SU-DHL-6 (cell line): ENCODE results near the gene MTPN.

Experiments used
- H2AFZ ChIP-seq: fragments of 200-600 bp; sonication (generic); 2 replicates; pipeline ENCODE4 v1.6.1; 2014; ENCODE audit warnings: low read depth, mild to moderate bottlenecking, moderate library complexity, mixed read lengths, antibody characterized with exemption, low read length; ENCODE audit not compliant: severe bottlenecking
- H3F3A ChIP-seq: fragments of 200-600 bp; shearing (Covaris generic); 2 replicates; pipeline ENCODE4 v1.6.0; 2016; ENCODE audit warnings: antibody characterized with exemption, mild to moderate bottlenecking; ENCODE audit not compliant: insufficient read depth
- H3K27ac ChIP-seq: fragments of 200-600 bp; sonication (generic); 2 replicates; pipeline ENCODE4 v1.5.1; 2016; ENCODE audit warnings: low read depth, mild to moderate bottlenecking, low read length, moderate library complexity, mixed read lengths
- H3K27me3 ChIP-seq: fragments of 200-600 bp; sonication (generic), shearing (Covaris generic); 2 replicates; pipeline ENCODE4 v1.6.0; 2014; ENCODE audit warnings: mild to moderate bottlenecking, low read length
- H3K36me3 ChIP-seq: fragments of 200-600 bp; sonication (generic); 2 replicates; pipeline ENCODE4 v1.6.1; 2014; ENCODE audit warnings: mild to moderate bottlenecking, low read length, mixed read lengths
- H3K4me2 ChIP-seq: fragments of 300-600, 200-600 bp; shearing (Covaris generic), sonication (generic); 2 replicates; pipeline ENCODE4 v1.6.0; 2014; ENCODE audit warnings: low read length, low read depth, mild to moderate bottlenecking; ENCODE audit not compliant: poor library complexity, severe bottlenecking
- H3K4me3 ChIP-seq: fragments of 200-600 bp; sonication (generic); 2 replicates; pipeline ENCODE4 v1.5.1; 2014; ENCODE audit warnings: antibody characterized with exemption, low read length, mild to moderate bottlenecking, mixed read lengths; ENCODE audit not compliant: insufficient read depth, poor library complexity, severe bottlenecking
- H3K79me2 ChIP-seq: fragments of 200-600 bp; sonication (generic); 2 replicates; pipeline ENCODE4 v1.6.1; 2014; ENCODE audit warnings: mild to moderate bottlenecking, low read length, moderate library complexity; ENCODE audit not compliant: insufficient read depth
- H3K9ac ChIP-seq: fragments of 200-600 bp; sonication (generic); 2 replicates; pipeline ENCODE4 v1.7.0; 2014; ENCODE audit warnings: mild to moderate bottlenecking, low read length
- H3K9me2 ChIP-seq: fragments of 200-600 bp; sonication (generic); replicated peaks from 2 replicates; pipeline ENCODE4 v1.6.1; 2014; ENCODE audit warnings: low read length; ENCODE audit not compliant: insufficient read depth
- H3K9me3 ChIP-seq: fragments of 200-600 bp; sonication (generic); 2 replicates; pipeline ENCODE4 v1.6.1; 2014; ENCODE audit warnings: low read length, mixed read lengths; ENCODE audit not compliant: insufficient read depth
- H4K20me1 ChIP-seq: fragments of 200-600 bp; sonication (generic); 2 replicates; pipeline ENCODE4 v1.6.1; 2014; ENCODE audit warnings: low read depth, mild to moderate bottlenecking, antibody characterized with exemption, low read length, moderate library complexity, mixed read lengths
- CTCF ChIP-seq: fragments of 200-600 bp; sonication (generic); IDR thresholded peaks from one replicate; pipeline ENCODE4 v1.5.1; 2017; ENCODE audit warnings: antibody characterized with exemption, mild to moderate bottlenecking, low read length, moderate library complexity; ENCODE audit not compliant: insufficient read depth, poor library complexity, severe bottlenecking
- EZH2phosphoT487 ChIP-seq: fragments of 200-600 bp; sonication (generic), shearing (Covaris generic); conservative IDR thresholded peaks from 2 replicates; pipeline ENCODE4 v1.6.1; 2018; ENCODE audit warnings: mild to moderate bottlenecking, antibody characterized with exemption, low read length, moderate library complexity, mixed read lengths

The MTPN gene

GRCh38 chr7:135929722-135930141 is 47.4 kb downstream of the MTPN start:
- no peaks in the 10 kb centered on the region for H3F3A ChIP-seq
- H3K9ac ChIP-seq = no peak overlapping the region
- H3K4me3 ChIP-seq = no peak overlapping the region
- TF ChIP-seq CTCF (no peak), EZH2phosphoT487 (no peak)
- H3K9me3 ChIP-seq = no peaks in the 10 kb centered on the region
- peaks cover 14% of the 10 kb centered on the region; the same call in 1 of the 2 replicates for H3K36me3 ChIP-seq
- peaks cover 3% of the 10 kb centered on the region for H4K20me1 ChIP-seq
- no peak overlapping the region for H2AFZ ChIP-seq
- H3K79me2 ChIP-seq = peaks cover 33% of the 10 kb centered on the region
- H3K27ac ChIP-seq = no peak overlapping the region
- H3K9me2 ChIP-seq = no peaks in the 10 kb centered on the region
- no peaks in the 10 kb centered on the region for H3K27me3 ChIP-seq
- H3K4me2 ChIP-seq = no peak overlapping the region

GRCh38 chr7:135929249-135929648 is 47.9 kb downstream of the MTPN start:
- Histone ChIP-seq H3F3A (no peaks in the 10 kb centered on the region), H3K36me3 (peaks cover 14% of the 10 kb centered on the region; the same call in 1 of the 2 replicates), H3K9me3 (no peaks in the 10 kb centered on the region), H3K9ac (no peak overlapping the region), H3K4me2 (no peak overlapping the region), H2AFZ (no peak overlapping the region), H3K27me3 (no peaks in the 10 kb centered on the region), H3K9me2 (no peaks in the 10 kb centered on the region), H3K27ac (no peak overlapping the region), H3K79me2 (peaks cover 28% of the 10 kb centered on the region), H3K4me3 (no peak overlapping the region), H4K20me1 (peaks cover 3% of the 10 kb centered on the region)
- TF ChIP-seq CTCF (no peak), EZH2phosphoT487 (no peak)

GRCh38 chr7:135928136-135928535 is 49.0 kb downstream of the MTPN start:
- Histone ChIP-seq H3K9me3 (no peaks in the 10 kb centered on the region), H3K79me2 (peaks cover 19% of the 10 kb centered on the region), H3K9ac (no peak overlapping the region), H3K4me3 (no peak overlapping the region), H3K9me2 (no peaks in the 10 kb centered on the region), H4K20me1 (peaks cover 3% of the 10 kb centered on the region), H3K4me2 (no peak overlapping the region), H3K27me3 (no peaks in the 10 kb centered on the region), H3K27ac (no peak overlapping the region), H3K36me3 (peaks cover 14% of the 10 kb centered on the region; the same call in 1 of the 2 replicates), H2AFZ (no peak overlapping the region), H3F3A (no peaks in the 10 kb centered on the region)
- TF ChIP-seq CTCF (no peak), EZH2phosphoT487 (no peak)

GRCh38 chr7:135925210-135925609 is 51.9 kb downstream of the MTPN start:
- H3K36me3 ChIP-seq = peaks cover 14% of the 10 kb centered on the region; the same call in 1 of the 2 replicates
- no peak overlapping the region for H2AFZ ChIP-seq
- H3K27me3 ChIP-seq = no peaks in the 10 kb centered on the region
- no peak overlapping the region for H3K4me3 ChIP-seq
- H3K79me2 ChIP-seq = no peaks in the 10 kb centered on the region; the same call in 1 of the 2 replicates
- TF ChIP-seq CTCF = no peak
- no peak for TF ChIP-seq EZH2phosphoT487
- H4K20me1 ChIP-seq = no peaks in the 10 kb centered on the region; the same call in 1 of the 2 replicates
- no peak overlapping the region for H3K9ac ChIP-seq
- H3F3A ChIP-seq = no peaks in the 10 kb centered on the region
- no peaks in the 10 kb centered on the region for H3K9me2 ChIP-seq
- no peak overlapping the region for H3K27ac ChIP-seq
- H3K4me2 ChIP-seq = no peak overlapping the region
- no peaks in the 10 kb centered on the region for H3K9me3 ChIP-seq
